Mononuclear cell (primary cell): ENCODE measurements around the gene LYL1. TPM values are rescaled to one million over a fixed set of nuclear protein-coding genes. Genes with fewer than 3 reads are reported as not detected.

Source experiments
- H3K27me3 ChIP-seq: 2 replicates; pipeline ENCODE4 v1.6.0; 2011; ENCODE audit warnings: low read length, control low read depth; ENCODE audit not compliant: insufficient read depth
- H3K4me1 ChIP-seq: 2 replicates; pipeline ENCODE4 v1.5.1; 2011; ENCODE audit warnings: mild to moderate bottlenecking, low read length, control low read depth; ENCODE audit not compliant: insufficient read depth
- H3K4me3 ChIP-seq: 2 replicates; pipeline ENCODE4 v1.5.1; 2011; ENCODE audit warnings: mild to moderate bottlenecking, low read length, moderate library complexity
- H3K9me3 ChIP-seq: 2 replicates; pipeline ENCODE4 v1.5.1; 2011; ENCODE audit warnings: low read depth, mild to moderate bottlenecking, control low read depth, low read length
- total RNA-seq: library from RNA; depleted of rRNA; stranded (reverse); fragments of >200 nt; gene quantifications from one replicate; pipeline ENCODE4 v1.2.3, GENCODE V29; 2012

LYL1 gene
- total RNA-seq, 1 donor: 20.5 TPM

DNA sequence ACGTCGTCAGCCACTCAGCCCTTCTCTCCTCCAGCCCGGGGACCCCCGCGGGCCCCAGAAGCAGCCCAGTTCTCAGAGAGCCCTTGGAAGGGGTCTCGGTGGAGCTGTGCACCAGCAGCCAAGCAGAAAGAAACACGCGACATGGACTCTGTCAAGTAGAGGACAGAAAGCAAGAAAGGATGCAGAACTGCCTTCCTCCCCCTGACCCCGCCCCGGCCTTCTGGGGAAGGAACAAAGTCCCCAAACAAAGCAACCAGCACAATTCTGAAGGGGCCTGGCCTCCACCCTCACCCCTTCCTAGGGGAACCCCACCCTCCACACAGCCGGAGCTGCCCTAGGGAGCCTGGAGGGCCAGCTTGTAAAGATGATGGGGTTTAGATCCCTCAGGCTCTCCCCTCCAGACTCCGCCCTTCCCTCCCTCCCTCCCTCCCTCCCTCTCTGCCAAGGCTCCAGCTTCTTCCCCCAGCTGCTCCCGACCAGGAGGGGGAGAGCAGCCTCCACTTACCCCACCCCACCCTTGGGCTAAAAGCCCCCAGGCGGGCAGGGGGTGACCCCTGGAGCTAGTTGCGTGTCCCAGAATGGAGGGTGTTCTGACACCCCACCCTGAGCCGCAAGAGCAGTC is 7.8 kb downstream of the LYL1 start:
- H3K4me3 ChIP-seq: peak overlapping the region; percentile 49
- H3K9me3 ChIP-seq: no peaks in the 10 kb centered on the region
- peaks cover 50% of the 10 kb centered on the region for H3K4me1 ChIP-seq
- H3K27me3 ChIP-seq: peaks cover 3% of the 10 kb centered on the region

DNA sequence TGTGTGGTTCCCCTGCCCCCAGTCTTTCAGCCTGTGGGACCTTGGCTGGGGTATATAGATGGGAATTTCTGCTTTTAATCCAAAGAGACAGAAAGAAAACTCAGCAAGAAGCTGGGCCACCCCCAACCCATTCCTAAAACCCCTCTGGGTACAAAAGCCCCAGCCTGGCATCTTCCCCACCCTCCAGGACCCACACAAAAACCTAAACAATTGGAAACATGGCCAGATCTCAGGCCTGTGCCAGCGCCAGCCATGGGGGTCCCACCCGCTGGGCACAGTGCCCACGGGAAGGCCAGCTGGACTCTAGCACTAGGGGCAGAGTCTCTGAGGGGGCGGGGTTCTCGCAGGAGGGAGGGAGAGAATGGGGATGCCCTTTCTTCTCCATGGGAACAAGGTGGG is 8.6 kb downstream of the LYL1 start:
- no peak overlapping the region for H3K4me3 ChIP-seq
- peaks cover 42% of the 10 kb centered on the region for H3K4me1 ChIP-seq
- H3K27me3 ChIP-seq: peaks cover 3% of the 10 kb centered on the region
- no peaks in the 10 kb centered on the region for H3K9me3 ChIP-seq

GRCh38 chr19:13093407-13094105 is 9.1 kb downstream of the LYL1 start:
- Histone ChIP-seq H3K4me3 (no peak overlapping the region), H3K9me3 (no peaks in the 10 kb centered on the region)

DNA sequence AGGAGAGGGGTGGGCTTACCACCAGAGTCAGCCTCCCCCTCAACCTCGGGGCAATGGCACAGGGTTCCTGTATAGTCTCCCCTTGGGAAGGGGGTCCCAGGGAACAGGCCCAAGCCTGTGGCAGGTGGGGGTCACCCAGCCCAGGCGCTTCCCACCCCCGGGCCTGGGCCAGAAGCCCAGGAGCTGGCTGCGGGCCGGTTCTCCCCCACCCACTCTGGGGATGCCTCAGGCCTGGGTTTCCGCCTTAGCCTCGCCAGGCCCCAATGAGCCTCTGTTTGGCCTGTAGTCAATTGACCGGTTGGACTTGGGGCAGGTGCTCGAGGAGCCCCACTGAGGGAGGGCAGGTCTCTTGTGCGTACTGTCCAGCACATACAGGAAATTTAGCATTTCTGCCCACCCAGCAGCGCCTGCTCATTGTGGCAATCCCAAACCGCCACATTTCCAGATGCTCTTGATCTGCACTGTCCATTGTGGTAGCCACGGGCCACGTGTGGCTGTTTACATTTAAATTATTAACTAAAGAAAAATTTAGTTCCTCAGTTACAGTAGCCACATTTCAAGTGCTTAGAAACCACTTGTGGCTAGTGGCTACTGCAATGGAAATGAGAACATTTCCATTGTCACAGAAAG is 9.9 kb downstream of the LYL1 start:
- Histone ChIP-seq H3K9me3 (no peaks in the 10 kb centered on the region), H3K4me3 (no peak overlapping the region), H3K4me1 (peaks cover 34% of the 10 kb centered on the region), H3K27me3 (peaks cover 3% of the 10 kb centered on the region)

More at GRCh38 chr19:13093407-13094105, 9.1 kb downstream of the LYL1 start:
- peaks cover 3% of the 10 kb centered on the region for H3K27me3 ChIP-seq
- peaks cover 37% of the 10 kb centered on the region for H3K4me1 ChIP-seq

DNA sequence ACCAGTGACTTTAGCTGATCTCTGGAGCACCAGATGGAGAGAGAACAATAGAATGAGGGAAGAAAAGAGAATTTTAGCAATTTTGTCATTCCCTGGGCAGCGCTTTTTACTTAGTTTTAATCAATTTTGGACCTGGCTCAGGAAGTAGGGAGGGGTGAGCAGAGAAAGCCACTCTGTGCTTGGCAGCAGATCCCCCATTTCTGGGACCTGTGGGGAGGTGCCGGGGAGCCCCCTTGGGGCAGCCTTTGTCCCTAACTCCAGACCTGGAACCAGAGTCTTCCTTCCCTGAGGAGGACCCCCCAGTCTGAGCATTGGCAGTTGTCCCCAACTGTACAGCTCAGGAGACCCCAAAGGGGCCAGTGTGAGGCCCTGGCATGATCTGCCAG is 10.5 kb downstream of the LYL1 start:
- no peak overlapping the region for H3K4me3 ChIP-seq
- H3K4me1 ChIP-seq: peaks cover 31% of the 10 kb centered on the region
- no peaks in the 10 kb centered on the region for H3K9me3 ChIP-seq
- H3K27me3 ChIP-seq: peaks cover 3% of the 10 kb centered on the region

- Histone ChIP-seq H3K27me3 (no peaks in the 10 kb centered on the region), H3K4me3 (no peak overlapping the region), H3K4me1 (peaks cover 26% of the 10 kb centered on the region), H3K9me3 (no peaks in the 10 kb centered on the region)
Observed at GRCh38 chr19:13091400-13092157, 11.1 kb downstream of the LYL1 start.

- H3K9me3 ChIP-seq: no peaks in the 10 kb centered on the region
- no peaks in the 10 kb centered on the region for H3K27me3 ChIP-seq
- peaks cover 17% of the 10 kb centered on the region for H3K4me1 ChIP-seq
- H3K4me3 ChIP-seq: no peak overlapping the region
Observed at GRCh38 chr19:13090511-13091231, 12.0 kb downstream of the LYL1 start.

DNA sequence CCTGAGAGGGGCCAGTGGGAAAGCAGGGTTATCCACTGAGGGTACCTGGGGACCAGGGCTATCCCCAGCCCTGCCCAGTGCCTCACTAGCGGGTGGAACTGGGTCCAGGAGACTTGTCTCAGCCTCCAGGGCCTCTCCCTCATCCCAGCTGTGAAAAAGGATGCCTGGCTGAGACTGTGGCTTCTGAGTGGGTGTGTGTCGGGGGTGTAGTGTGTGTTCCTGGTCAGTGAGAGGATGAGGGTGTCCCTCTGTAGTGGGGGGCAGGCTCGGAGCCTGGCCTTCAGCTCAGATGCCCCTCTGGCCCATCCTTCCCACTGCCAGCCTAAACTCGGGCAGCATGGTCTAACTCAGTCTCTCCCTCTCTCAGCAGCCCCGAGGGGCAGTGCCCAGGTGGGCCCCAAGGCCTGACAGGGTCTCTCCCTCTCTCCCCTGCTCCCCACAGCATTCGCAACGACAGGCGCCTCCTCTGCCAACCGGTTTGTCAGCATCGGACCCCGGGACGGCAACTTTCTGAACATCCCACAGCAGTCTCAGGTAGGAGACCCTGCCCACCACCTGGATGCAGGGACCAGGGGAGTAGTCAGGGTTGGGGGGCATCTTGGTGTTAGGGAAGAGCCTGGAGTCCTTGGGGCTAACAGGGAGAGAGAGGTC is 12.7 kb downstream of the LYL1 start:
- Histone ChIP-seq H3K4me1 (peaks cover 13% of the 10 kb centered on the region), H3K27me3 (no peaks in the 10 kb centered on the region), H3K9me3 (no peaks in the 10 kb centered on the region), H3K4me3 (no peak overlapping the region)

- peaks cover 6% of the 10 kb centered on the region for H3K4me1 ChIP-seq
- no peak overlapping the region for H3K4me3 ChIP-seq
- H3K9me3 ChIP-seq: no peaks in the 10 kb centered on the region
- no peaks in the 10 kb centered on the region for H3K27me3 ChIP-seq
Observed at GRCh38 chr19:13089139-13089856, 13.4 kb downstream of the LYL1 start.

DNA sequence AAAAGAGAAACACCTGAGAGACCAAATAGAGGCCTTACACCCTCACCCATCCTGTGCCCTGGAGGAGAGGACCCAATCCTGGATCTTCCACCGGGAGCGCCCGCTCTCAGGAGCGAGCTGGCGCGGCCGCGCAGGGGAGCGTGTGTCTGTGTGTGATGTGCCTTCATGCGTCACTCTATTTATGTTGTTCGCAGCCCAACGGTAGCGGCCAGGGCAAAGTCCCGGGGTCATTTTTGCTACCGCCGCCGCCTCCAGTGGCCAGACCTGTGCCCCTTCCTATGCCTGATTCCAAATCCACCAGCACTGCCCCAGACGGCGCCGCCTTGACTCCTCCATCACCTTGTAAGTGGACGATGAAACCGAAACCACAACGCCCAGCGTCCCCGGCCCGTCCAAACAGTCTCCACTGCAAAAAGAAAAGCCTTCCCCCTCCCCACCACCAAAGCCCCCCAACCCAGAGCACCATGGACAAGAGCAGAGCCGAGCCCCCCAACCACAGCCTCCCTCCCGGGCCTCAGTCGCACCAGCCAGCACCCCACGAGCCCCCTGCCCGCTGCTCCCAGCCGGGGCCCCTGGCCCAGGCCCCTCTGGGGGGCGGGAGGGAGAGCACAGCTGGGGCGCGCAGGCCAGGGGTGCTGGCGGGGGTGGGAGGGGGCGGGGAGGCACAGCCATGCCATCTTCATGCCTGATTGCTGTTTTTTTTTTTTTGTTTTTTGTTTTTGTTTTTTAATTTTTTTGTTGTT is 14.7 kb downstream of the LYL1 start:
- no peaks in the 10 kb centered on the region for H3K4me1 ChIP-seq
- H3K9me3 ChIP-seq: no peaks in the 10 kb centered on the region
- no peak overlapping the region for H3K4me3 ChIP-seq
- H3K27me3 ChIP-seq: no peaks in the 10 kb centered on the region

- H3K4me1 ChIP-seq: no peaks in the 10 kb centered on the region
- no peaks in the 10 kb centered on the region for H3K27me3 ChIP-seq
- H3K9me3 ChIP-seq: no peaks in the 10 kb centered on the region
- no peak overlapping the region for H3K4me3 ChIP-seq
Observed at GRCh38 chr19:13087295-13087694, 15.4 kb downstream of the LYL1 start.

- H3K4me1 ChIP-seq: no peaks in the 10 kb centered on the region
- no peaks in the 10 kb centered on the region for H3K27me3 ChIP-seq
- no peak overlapping the region for H3K4me3 ChIP-seq
- no peaks in the 10 kb centered on the region for H3K9me3 ChIP-seq
Observed at GRCh38 chr19:13086341-13086740, 16.3 kb downstream of the LYL1 start.

GRCh38 chr19:13085666-13086065 is 17.0 kb downstream of the LYL1 start:
- Histone ChIP-seq H3K27me3 (no peaks in the 10 kb centered on the region), H3K9me3 (no peaks in the 10 kb centered on the region), H3K4me3 (no peak overlapping the region), H3K4me1 (no peaks in the 10 kb centered on the region)
